HFF-Myc (cell line): ENCODE measurements around the gene LARGE1.

Source experiments
- DNase-seq: peaks from one replicate; pipeline ENCODE4 v3.0.0-alpha.2; 2011; ENCODE audit warnings: low read depth; ENCODE audit errors: extremely low read depth
- H3K4me3 ChIP-seq: replicated peaks from 2 replicates; pipeline ENCODE4 v1.5.1; 2011; ENCODE audit warnings: low read depth, mild to moderate bottlenecking, control low read depth, low read length
- CTCF ChIP-seq: IDR thresholded peaks from 2 replicates; pipeline ENCODE4 v1.5.1; 2012; ENCODE audit warnings: mild to moderate bottlenecking, low read depth, low read length, control low read depth; ENCODE audit errors: missing control alignments

LARGE1 gene

GRCh38 chr22:33920197-33920540, at the start of gene LARGE1:
TSS of gene LARGE1 (minus strand) at chr22:33920476.
- peak within 1 kb of the TSS; percentile 66 for H3K4me3 ChIP-seq
- no peak for TF ChIP-seq CTCF
- DNase-seq, result no peak

- no peak for TF ChIP-seq CTCF
- no peak for DNase-seq
- H3K4me3 ChIP-seq, result no peak overlapping the region
These were observed 48.8 kb upstream of the LARGE1 start for GRCh38 chr22:33969045-33969444.

- DNase-seq, result no peak
- H3K4me3 ChIP-seq, result no peak overlapping the region
- no peak for TF ChIP-seq CTCF
These were observed 43.8 kb upstream of the LARGE1 start for GRCh38 chr22:33964121-33964520.

GRCh38 chr22:33962409-33962808, 42.1 kb upstream of the LARGE1 start:
- H3K4me3 ChIP-seq, result no peak overlapping the region
- no peak for TF ChIP-seq CTCF
- DNase-seq, result no peak

- no peak overlapping the region for H3K4me3 ChIP-seq
- no peak for TF ChIP-seq CTCF
- DNase-seq, result no peak
These were observed 38.5 kb upstream of the LARGE1 start for GRCh38 chr22:33958741-33959140.

GRCh38 chr22:33957086-33957485, 36.8 kb upstream of the LARGE1 start:
- H3K4me3 ChIP-seq, result no peak overlapping the region
- no peak for TF ChIP-seq CTCF
- no peak for DNase-seq

- DNase-seq, result no peak
- no peak overlapping the region for H3K4me3 ChIP-seq
- TF ChIP-seq CTCF, result no peak
These were observed 32.5 kb upstream of the LARGE1 start for GRCh38 chr22:33952776-33953175.
